OCI-LY3 (cell line): ENCODE measurements around the gene NUP58.

ENCODE experiments used
- H2AFZ ChIP-seq: fragments of 200-600, 300-600 bp; shearing (Covaris generic); 2 replicates; pipeline ENCODE4 v1.6.0; 2014; ENCODE audit warnings: antibody characterized with exemption, low read depth, low read length
- H3K27ac ChIP-seq: fragments of 200-600, 300-600 bp; sonication (generic); 2 replicates; pipeline ENCODE4 v1.5.1; 2014; ENCODE audit warnings: mild to moderate bottlenecking, low read length, moderate library complexity, mixed read lengths
- H3K27me3 ChIP-seq: fragments of 200-600, 300-600 bp; sonication (generic); 2 replicates; pipeline ENCODE4 v1.6.1; 2014; ENCODE audit warnings: low read depth, low read length, mixed read lengths
- H3K36me3 ChIP-seq: fragments of 200-600, 300-600 bp; sonication (generic); replicated peaks from 2 replicates; pipeline ENCODE3; 2014; ENCODE audit warnings: low read depth, low read length, mixed read lengths
- H3K4me1 ChIP-seq: fragments of 300-600, 200-600 bp; sonication (generic); 2 replicates; pipeline ENCODE4 v1.6.1; 2014; ENCODE audit warnings: low read length, mixed read lengths
- H3K4me2 ChIP-seq: fragments of 200-600, 300-600 bp; sonication (generic); 2 replicates; pipeline ENCODE4 v1.6.1; 2014; ENCODE audit warnings: low read length, mixed read lengths
- H3K4me3 ChIP-seq: fragments of 300-600, 200-600 bp; sonication (generic); 2 replicates; pipeline ENCODE4 v1.5.1; 2014; ENCODE audit warnings: antibody characterized with exemption, mild to moderate bottlenecking, low read length, moderate library complexity
- H3K79me2 ChIP-seq: fragments of 300-600, 200-600 bp; shearing (Covaris generic); 2 replicates; pipeline ENCODE4 v1.6.1; 2014; ENCODE audit warnings: mild to moderate bottlenecking, low read length, mixed read lengths
- H3K9ac ChIP-seq: fragments of 300-600, 200-600 bp; shearing (Covaris generic); 2 replicates; pipeline ENCODE4 v1.6.0; 2014; ENCODE audit warnings: mild to moderate bottlenecking, low read length, moderate library complexity
- H3K9me3 ChIP-seq: fragments of 200-600, 300-600 bp; shearing (Covaris generic); 2 replicates; pipeline ENCODE4 v1.6.1; 2014; ENCODE audit warnings: low read length, mixed read lengths; ENCODE audit not compliant: insufficient read depth
- H4K20me1 ChIP-seq: fragments of 200-600, 300-600 bp; sonication (generic); 2 replicates; pipeline ENCODE4 v1.6.1; 2016; ENCODE audit warnings: low read length, mixed read lengths; ENCODE audit not compliant: insufficient read depth
- EZH2phosphoT487 ChIP-seq: fragments of 200-600 bp; shearing (Covaris generic); IDR thresholded peaks from 2 replicates; pipeline ENCODE4 v1.6.1; 2018; ENCODE audit warnings: antibody characterized with exemption, mixed run types, low read depth
- TF ChIP-seq, protein P1 (sequence below): fragments of 200-600, 300-600 bp; sonication (generic); IDR thresholded peaks from 2 replicates; pipeline ENCODE4 v1.5.1; 2014; ENCODE audit warnings: antibody characterized with exemption, low read length, low read depth

The NUP58 gene, protein sequence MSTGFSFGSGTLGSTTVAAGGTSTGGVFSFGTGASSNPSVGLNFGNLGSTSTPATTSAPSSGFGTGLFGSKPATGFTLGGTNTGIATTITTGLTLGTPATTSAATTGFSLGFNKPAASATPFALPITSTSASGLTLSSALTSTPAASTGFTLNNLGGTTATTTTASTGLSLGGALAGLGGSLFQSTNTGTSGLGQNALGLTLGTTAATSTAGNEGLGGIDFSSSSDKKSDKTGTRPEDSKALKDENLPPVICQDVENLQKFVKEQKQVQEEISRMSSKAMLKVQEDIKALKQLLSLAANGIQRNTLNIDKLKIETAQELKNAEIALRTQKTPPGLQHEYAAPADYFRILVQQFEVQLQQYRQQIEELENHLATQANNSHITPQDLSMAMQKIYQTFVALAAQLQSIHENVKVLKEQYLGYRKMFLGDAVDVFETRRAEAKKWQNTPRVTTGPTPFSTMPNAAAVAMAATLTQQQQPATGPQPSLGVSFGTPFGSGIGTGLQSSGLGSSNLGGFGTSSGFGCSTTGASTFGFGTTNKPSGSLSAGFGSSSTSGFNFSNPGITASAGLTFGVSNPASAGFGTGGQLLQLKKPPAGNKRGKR

DNA sequence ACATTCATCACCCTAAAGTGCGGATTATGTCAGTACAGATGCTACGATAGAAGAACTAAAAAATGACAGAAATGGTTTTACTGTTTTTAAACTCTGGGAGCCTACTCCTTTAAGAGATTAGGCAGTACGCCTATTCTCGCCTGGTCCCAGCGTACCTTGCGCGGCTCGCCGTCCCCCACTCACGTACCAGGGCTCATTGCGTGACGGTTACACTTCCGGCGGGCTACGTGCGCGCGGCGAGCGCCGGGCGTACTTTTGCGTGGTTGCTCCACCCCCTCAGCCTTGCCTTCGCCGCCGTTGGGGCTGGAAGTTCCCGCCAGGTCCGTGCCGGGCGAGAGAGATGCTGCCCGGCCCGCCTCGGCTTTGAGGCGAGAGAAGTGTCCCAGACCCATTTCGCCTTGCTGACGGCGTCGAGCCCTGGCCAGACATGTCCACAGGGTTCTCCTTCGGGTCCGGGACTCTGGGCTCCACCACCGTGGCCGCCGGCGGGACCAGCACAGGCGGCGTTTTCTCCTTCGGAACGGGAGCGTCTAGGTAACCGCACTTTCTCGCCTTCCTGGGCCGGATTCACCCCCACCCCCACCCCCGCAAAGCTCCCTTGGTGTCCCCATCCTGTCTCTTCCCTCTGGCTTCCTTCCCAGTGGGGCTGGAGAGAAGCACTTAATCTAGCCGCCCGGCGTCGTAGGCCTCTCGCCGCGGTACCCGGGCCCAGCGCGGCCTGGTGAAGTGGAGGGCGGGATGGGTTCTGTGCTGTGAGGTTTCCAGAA is at the start of gene NUP58:
Gene NUP58 (plus strand): TSS at position 279 of the 767 bp plus-strand sequence. CDS start 149 bp downstream, at position 428.
- Histone ChIP-seq H4K20me1 (peaks cover 30% of the 10 kb centered on the region), H3K4me2 (peak within 1 kb of the TSS; percentile 85), H3K4me3 (peak within 1 kb of the TSS; percentile 79), H3K27me3 (0 out of 2 replicates have a peak, but pooled peaks cover 5% of the 10 kb centered on the region), H3K4me1 (peaks cover 18% of the 10 kb centered on the region), H3K9me3 (no peaks in the 10 kb centered on the region), H3K27ac (peak within 1 kb of the TSS; percentile 76), H2AFZ (peak within 1 kb of the TSS; percentile 99), H3K36me3 (peaks cover 27% of the 10 kb centered on the region), H3K79me2 (peaks cover 53% of the 10 kb centered on the region), H3K9ac (peak within 1 kb of the TSS; percentile 83)
- TF ChIP-seq, protein P1, sequence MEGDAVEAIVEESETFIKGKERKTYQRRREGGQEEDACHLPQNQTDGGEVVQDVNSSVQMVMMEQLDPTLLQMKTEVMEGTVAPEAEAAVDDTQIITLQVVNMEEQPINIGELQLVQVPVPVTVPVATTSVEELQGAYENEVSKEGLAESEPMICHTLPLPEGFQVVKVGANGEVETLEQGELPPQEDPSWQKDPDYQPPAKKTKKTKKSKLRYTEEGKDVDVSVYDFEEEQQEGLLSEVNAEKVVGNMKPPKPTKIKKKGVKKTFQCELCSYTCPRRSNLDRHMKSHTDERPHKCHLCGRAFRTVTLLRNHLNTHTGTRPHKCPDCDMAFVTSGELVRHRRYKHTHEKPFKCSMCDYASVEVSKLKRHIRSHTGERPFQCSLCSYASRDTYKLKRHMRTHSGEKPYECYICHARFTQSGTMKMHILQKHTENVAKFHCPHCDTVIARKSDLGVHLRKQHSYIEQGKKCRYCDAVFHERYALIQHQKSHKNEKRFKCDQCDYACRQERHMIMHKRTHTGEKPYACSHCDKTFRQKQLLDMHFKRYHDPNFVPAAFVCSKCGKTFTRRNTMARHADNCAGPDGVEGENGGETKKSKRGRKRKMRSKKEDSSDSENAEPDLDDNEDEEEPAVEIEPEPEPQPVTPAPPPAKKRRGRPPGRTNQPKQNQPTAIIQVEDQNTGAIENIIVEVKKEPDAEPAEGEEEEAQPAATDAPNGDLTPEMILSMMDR, result no peak

DNA sequence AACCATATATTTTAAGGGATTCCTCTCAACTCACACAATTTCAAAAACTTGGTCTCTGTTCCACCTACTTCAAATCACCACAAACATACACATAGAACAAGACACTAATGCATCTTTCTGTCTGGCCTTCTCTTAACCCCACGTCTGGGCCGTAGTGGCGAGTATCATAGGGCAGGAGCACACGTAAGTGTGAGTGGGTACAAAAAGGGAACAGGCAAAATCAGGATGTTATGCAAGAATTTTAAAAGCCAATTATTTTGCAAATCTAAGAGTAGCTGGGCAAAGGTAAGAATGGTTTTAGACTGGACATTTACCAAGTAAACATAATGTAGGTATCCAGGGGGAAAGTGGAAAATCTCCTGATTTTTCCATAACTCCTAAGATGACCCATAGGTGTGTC is 49.2 kb upstream of the NUP58 start:
- Histone ChIP-seq H3K36me3 (peaks cover 53% of the 10 kb centered on the region), H3K4me1 (peaks cover 21% of the 10 kb centered on the region), H3K4me2 (no peak overlapping the region), H3K79me2 (no peaks in the 10 kb centered on the region), H3K27ac (no peak overlapping the region), H3K9ac (no peak overlapping the region), H4K20me1 (no peaks in the 10 kb centered on the region), H3K4me3 (no peak overlapping the region), H3K27me3 (no peaks in the 10 kb centered on the region), H2AFZ (no peak overlapping the region), H3K9me3 (no peaks in the 10 kb centered on the region)
- no peak for TF ChIP-seq EZH2phosphoT487
- TF ChIP-seq, protein P1, result no peak

DNA sequence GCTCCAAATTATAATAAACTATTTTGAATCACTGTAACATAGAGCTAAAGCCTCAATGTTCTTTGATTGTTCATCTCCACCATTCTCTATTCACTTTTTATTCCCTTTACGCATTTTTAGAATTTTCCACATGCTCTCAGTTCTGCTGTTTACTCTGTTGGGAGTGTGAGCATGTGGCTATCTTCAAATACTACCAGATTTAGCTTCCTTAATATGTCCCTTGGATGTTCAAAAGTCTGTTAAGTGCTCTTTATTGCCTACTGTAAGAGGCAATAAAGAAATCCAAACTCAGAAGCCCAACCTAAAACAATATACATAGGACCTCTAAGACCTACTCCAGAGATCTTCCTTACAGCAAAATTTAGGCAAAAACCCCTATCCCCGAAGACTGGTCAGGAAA is 48.7 kb upstream of the NUP58 start:
- H3K9me3 ChIP-seq, result no peaks in the 10 kb centered on the region
- no peaks in the 10 kb centered on the region for H4K20me1 ChIP-seq
- no peaks in the 10 kb centered on the region for H3K27me3 ChIP-seq
- no peaks in the 10 kb centered on the region for H3K79me2 ChIP-seq
- no peak overlapping the region for H2AFZ ChIP-seq
- H3K4me2 ChIP-seq, result no peak overlapping the region
- H3K36me3 ChIP-seq, result peaks cover 56% of the 10 kb centered on the region
- H3K4me3 ChIP-seq, result no peak overlapping the region
- H3K27ac ChIP-seq, result no peak overlapping the region
- no peak for TF ChIP-seq EZH2phosphoT487
- TF ChIP-seq, protein P1, result no peak
- H3K4me1 ChIP-seq, result peaks cover 16% of the 10 kb centered on the region
- H3K9ac ChIP-seq, result no peak overlapping the region

DNA sequence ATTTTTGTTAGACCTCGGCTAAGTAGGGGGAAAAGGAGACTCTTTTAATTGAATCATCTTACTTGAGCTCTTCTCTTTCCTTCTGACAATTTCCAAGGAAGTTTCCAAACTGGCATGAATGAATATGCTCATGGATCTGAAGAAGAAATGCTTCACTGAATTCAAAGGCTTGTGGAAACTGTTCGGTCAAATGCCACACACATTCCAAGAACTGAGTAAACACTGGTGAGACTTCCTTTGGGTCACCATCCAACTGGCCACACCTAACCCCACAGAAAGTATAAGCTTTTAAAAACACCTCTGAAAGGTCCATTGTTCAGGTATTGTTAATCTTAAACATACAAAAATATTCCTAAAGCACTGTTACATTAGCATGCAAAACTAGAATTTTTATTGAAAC is 47.7 kb upstream of the NUP58 start:
- Histone ChIP-seq H3K9ac (no peak overlapping the region), H3K4me3 (no peak overlapping the region), H3K4me1 (peaks cover 7% of the 10 kb centered on the region), H3K79me2 (no peaks in the 10 kb centered on the region), H3K9me3 (no peaks in the 10 kb centered on the region), H3K27me3 (no peaks in the 10 kb centered on the region), H2AFZ (no peak overlapping the region), H3K36me3 (peaks cover 49% of the 10 kb centered on the region), H4K20me1 (no peaks in the 10 kb centered on the region), H3K27ac (no peak overlapping the region), H3K4me2 (no peak overlapping the region)
- TF ChIP-seq, protein P1, result no peak
- TF ChIP-seq EZH2phosphoT487, result no peak
